Fibroblast of the aortic adventitia (primary cell): ENCODE data around the gene XYLT1. TPM values are rescaled to one million over a fixed set of nuclear protein-coding genes. Genes with fewer than 3 reads are reported as not detected.

ENCODE experiments used
- DNase-seq: peaks from one replicate; pipeline ENCODE4 v3.0.0-alpha.2; 2010; ENCODE audit warnings: low read depth
- H3K4me3 ChIP-seq: 2 replicates; pipeline ENCODE4 v1.5.1; 2011; ENCODE audit warnings: low read depth, mild to moderate bottlenecking, control low read depth, low read length, moderate library complexity
- total RNA-seq: library from RNA; depleted of rRNA; stranded (reverse); fragments of >200 nt; gene quantifications from 2 replicates; pipeline ENCODE4 v1.2.3, GENCODE V29; 2012; ENCODE audit warnings: low replicate concordance
- TF ChIP-seq, protein P1 (sequence below): IDR thresholded peaks from 2 replicates; pipeline ENCODE4 v1.5.1; 2011; ENCODE audit warnings: mild to moderate bottlenecking, low read length, control low read depth, inconsistent platforms; ENCODE audit not compliant: insufficient read depth

Gene XYLT1
- total RNA-seq, 1 donor = 32.7 TPM

DNA sequence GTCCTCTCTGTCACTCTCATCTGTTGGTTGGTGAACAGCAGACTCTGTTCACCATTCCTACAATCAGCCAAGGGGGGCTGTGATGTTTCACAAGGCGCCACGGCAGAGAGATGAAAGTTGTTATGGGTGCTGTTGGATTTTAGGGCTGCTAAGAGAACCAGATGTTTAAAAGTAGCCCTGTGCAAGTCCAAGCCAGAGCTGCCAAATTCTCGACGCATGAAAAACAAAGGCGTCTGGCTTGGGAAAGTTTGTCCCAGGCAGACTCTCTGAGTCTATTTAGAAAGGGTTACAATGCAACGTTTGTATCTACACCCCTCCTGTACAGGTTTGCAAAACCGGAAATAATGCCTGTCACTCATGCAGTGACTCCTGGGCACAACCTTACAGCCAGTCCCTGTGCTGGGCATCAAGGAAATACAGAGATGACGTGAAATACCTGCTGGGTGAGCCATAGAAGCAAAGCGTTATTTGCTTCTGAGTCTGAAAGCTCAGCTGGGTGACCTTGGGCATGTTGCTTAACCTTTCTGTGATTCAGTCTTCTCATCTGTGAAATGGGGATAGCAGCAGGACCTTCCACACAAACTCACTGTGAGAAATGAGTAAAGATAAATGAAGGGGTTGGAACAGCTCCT is 74.8 kb downstream of the XYLT1 start:
- TF ChIP-seq, protein P1, sequence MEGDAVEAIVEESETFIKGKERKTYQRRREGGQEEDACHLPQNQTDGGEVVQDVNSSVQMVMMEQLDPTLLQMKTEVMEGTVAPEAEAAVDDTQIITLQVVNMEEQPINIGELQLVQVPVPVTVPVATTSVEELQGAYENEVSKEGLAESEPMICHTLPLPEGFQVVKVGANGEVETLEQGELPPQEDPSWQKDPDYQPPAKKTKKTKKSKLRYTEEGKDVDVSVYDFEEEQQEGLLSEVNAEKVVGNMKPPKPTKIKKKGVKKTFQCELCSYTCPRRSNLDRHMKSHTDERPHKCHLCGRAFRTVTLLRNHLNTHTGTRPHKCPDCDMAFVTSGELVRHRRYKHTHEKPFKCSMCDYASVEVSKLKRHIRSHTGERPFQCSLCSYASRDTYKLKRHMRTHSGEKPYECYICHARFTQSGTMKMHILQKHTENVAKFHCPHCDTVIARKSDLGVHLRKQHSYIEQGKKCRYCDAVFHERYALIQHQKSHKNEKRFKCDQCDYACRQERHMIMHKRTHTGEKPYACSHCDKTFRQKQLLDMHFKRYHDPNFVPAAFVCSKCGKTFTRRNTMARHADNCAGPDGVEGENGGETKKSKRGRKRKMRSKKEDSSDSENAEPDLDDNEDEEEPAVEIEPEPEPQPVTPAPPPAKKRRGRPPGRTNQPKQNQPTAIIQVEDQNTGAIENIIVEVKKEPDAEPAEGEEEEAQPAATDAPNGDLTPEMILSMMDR = no peak
- peak; percentile 76 for DNase-seq
- H3K4me3 ChIP-seq = no peak overlapping the region

DNA sequence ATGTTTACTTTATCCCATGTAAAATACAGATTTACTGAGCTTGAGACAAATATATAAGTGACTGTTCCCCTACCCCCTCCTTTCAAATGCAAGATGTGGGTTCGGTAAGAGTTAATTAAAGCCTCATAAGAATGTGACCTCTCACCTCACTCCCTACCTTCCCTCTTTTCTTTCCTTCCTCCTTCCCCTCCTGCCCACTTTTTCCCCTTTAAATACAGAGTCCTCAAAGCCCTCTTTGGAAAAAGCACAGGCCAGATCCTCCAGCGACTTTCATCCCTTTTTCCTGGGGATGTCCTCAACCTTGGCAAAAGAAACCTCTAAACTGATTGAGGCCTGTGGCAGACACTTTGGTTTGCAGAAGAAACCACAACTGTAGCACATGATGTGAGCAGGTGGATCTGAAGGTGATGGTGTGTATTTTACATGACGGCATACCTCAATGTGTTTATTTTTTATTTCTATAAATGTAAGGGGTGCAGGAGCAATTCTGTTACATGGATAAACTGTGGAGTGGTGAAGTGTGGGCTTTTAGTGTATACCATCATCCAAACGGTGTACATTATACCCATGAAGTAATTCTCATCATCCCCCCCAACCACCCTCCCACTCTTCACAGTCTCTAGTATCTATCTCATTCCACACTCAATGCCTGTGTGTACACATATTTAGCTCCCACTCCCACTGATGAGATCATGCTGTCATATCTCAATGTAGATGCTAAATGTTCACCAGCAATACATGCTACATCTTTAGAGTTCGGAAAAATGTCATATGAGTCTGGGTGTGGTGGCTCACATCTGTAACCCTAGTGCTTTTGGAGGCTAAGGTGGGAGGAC is 77.7 kb downstream of the XYLT1 start:
- no peak overlapping the region for H3K4me3 ChIP-seq
- DNase-seq = no peak
- TF ChIP-seq, protein P1 = no peak

DNA sequence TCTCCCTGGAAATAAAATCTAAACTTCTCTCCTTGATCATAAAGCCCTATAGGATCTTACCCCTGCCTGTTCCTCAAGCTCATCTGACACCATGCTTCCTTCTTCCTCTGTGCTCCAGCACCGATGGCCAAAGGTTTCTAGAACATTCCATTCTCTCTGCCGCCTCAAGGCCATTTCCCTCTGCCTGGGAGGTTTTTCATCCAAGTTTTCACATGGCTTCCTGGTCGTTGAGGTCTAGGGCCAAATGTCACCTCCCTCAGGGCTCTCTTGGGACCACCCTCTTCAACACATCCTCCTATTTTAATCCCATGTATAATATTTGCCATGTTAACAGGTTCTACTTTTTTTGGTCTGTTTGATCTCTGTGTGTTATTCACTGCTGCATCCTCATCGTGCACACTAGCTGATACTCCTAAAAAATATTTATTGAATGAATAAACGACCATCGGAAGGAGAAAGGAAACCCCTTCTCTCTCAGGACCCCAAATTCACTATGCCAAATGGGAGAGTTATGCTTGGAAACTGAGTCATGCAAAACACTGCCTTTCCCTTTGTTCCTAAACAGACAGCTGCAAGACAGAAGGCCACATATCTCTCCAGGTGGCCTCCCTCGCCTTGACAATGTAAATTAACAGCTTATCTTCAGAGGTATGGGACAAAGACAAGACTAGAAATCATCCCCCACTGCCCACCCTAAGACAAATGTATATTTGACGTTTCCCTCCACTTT is 78.5 kb downstream of the XYLT1 start:
- DNase-seq = no peak
- TF ChIP-seq, protein P1 = no peak
- H3K4me3 ChIP-seq = no peak overlapping the region

- no peak for DNase-seq
- no peak overlapping the region for H3K4me3 ChIP-seq
- TF ChIP-seq, protein P1 = no peak
Observed at GRCh38 chr16:17391715-17392114, 79.0 kb downstream of the XYLT1 start.

DNA sequence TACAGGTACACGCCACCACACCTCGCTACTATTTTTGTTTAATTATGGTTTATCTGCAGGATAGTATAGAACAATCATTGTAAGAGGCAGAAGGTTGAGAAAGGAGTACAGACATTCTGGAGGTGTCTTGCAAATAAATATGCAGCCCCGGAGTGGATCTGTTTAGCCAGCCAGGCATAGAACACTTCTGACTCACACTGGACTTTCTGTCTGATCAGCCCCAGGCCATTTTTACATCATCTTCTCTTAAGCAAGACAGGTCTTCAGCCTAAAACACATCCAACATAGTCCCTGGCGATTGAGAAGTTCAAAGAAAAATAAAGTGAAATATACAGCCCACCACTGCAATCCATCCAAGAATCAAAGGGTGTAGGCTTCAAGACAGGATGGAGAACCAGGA is 81.4 kb downstream of the XYLT1 start:
- peak; percentile 55 for DNase-seq
- H3K4me3 ChIP-seq = no peak overlapping the region
- TF ChIP-seq, protein P1 = no peak

- DNase-seq = no peak
- TF ChIP-seq, protein P1 = no peak
- H3K4me3 ChIP-seq = no peak overlapping the region
Observed at GRCh38 chr16:17387256-17387655, 83.5 kb downstream of the XYLT1 start.
